Measurements from ENCODE around the gene RAB24.

DNA sequence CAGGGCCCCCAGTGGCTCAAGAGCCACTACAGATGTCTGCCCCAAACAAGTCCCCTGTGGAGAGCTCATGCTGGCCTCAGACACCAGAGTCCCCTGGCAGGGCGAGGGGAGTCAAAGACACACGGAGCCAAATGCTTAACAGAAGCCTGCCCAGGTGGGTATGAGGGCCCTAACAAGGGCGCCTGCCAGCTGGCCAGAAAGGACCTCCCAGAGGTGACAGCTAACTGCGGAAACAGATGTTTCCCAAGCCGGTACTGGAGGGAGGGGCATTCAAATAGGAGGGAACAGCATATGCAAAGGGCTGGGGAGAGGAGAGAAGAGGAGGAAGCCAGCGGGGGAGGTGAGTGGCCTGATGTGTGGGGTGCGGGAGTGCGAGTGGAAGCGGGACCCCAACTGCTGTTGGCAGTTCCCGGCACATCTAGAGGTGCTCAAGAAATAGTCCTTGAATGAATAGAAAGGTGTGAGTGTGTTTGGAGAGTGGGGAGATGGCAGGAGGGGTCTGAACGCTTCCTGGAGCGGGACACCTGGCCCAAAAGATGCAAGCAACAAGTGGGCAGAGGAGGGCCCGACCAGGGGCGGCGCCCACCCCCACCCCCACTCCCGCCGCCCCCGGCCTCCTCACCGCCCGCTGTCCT lies 7.4 kb upstream of the RAB24 start:
- TF ChIP-seq POLR2A (IDR thresholded peaks at IDR 0.05; ENCODE audit: low read depth, low read length) (no peak), SMC3 (IDR thresholded peaks at IDR 0.05; ENCODE audit: low read depth, low read length) (no peak), CEBPB (IDR thresholded peaks at IDR 0.05; ENCODE audit: low read depth, low read length) (no peak), FOS (IDR thresholded peaks at IDR 0.05; ENCODE audit: low read depth, low read length) (no peak), CHD1 (IDR thresholded peaks at IDR 0.05; ENCODE audit: low read depth, low read length) (no peak), MAFK (IDR thresholded peaks at IDR 0.05; ENCODE audit: low read depth, low read length) (no peak), RAD21 (IDR thresholded peaks at IDR 0.05; ENCODE audit: low read length) (no peak), RCOR1 (IDR thresholded peaks at IDR 0.05; ENCODE audit: insufficient replicate concordance, low read length) (no peak), MAZ (IDR thresholded peaks at IDR 0.05; ENCODE audit: borderline replicate concordance, low read depth, low read length) (no peak), RFX5 (IDR thresholded peaks at IDR 0.05; ENCODE audit: low read depth, low read length) (no peak), NFE2L2 (IDR thresholded peaks at IDR 0.05; ENCODE audit: low read depth, low read length) (no peak)
- TF ChIP-seq, protein P1, sequence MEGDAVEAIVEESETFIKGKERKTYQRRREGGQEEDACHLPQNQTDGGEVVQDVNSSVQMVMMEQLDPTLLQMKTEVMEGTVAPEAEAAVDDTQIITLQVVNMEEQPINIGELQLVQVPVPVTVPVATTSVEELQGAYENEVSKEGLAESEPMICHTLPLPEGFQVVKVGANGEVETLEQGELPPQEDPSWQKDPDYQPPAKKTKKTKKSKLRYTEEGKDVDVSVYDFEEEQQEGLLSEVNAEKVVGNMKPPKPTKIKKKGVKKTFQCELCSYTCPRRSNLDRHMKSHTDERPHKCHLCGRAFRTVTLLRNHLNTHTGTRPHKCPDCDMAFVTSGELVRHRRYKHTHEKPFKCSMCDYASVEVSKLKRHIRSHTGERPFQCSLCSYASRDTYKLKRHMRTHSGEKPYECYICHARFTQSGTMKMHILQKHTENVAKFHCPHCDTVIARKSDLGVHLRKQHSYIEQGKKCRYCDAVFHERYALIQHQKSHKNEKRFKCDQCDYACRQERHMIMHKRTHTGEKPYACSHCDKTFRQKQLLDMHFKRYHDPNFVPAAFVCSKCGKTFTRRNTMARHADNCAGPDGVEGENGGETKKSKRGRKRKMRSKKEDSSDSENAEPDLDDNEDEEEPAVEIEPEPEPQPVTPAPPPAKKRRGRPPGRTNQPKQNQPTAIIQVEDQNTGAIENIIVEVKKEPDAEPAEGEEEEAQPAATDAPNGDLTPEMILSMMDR (conservative IDR thresholded peaks at IDR 0.05; ENCODE audit: low read depth, low read length): no peak
- TF ChIP-seq, protein P2, sequence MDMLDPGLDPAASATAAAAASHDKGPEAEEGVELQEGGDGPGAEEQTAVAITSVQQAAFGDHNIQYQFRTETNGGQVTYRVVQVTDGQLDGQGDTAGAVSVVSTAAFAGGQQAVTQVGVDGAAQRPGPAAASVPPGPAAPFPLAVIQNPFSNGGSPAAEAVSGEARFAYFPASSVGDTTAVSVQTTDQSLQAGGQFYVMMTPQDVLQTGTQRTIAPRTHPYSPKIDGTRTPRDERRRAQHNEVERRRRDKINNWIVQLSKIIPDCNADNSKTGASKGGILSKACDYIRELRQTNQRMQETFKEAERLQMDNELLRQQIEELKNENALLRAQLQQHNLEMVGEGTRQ (IDR thresholded peaks at IDR 0.05; ENCODE audit: low read depth, low read length): no peak
- TF ChIP-seq, protein P3, sequence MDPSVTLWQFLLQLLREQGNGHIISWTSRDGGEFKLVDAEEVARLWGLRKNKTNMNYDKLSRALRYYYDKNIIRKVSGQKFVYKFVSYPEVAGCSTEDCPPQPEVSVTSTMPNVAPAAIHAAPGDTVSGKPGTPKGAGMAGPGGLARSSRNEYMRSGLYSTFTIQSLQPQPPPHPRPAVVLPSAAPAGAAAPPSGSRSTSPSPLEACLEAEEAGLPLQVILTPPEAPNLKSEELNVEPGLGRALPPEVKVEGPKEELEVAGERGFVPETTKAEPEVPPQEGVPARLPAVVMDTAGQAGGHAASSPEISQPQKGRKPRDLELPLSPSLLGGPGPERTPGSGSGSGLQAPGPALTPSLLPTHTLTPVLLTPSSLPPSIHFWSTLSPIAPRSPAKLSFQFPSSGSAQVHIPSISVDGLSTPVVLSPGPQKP (IDR thresholded peaks at IDR 0.05; ENCODE audit: borderline replicate concordance, low read depth, low read length): no peak
